GM19452 (cell line): ENCODE results near the gene ZMYND11.
A peak's percentile ranks its signal among the peaks of the same experiment; 100 is the strongest.
"Not testable (repeated sequence)": the region's sequence is repeated elsewhere in the genome, so short reads cannot be mapped to it uniquely, and the experiment has no call there.

ENCODE experiments used
- ATAC-seq: cut with Tn5 transposase; IDR thresholded peaks from one replicate; pipeline ENCODE4 v1.9.1; 2021; ENCODE audit not compliant: unreplicated experiment

ZMYND11 gene

DNA sequence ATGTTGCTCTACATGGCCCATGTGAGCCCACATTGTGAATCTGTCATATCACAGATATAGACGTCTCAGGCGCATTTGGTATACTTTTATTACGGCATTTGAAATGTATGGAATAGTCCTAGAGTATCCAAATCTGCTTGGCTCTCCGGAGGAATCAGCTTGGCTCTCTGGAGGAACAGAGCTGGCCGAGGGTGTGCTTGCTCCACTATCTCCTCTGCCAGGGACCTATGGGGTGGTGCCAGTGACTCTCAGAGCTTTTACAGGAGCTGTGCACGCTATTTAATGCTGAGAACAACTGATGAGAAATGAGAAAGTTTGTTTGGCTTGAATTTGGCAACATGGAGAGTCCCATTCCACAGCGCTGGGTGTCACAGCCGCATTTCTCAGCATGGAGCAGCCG, 144.0 kb downstream of the ZMYND11 start:
- ATAC-seq: no peak

DNA sequence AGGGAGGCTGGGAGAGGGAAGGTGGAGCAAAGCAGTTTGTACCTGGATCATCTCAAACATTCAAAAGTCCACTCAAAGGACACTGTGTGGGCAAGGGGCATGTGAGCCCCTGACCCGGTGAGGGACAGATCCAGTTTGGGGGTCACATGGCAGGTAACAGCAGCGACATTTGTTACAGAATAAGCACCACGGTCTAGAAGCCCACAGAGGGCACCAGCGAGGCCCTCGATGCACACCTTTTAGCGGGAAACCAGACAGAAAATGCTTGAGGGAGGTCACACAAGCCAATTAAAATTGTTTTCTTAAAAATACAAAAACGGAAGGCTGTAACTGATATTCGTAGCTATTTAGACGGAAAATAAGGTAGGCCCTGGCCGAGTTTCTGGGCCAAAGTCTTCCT, 144.4 kb downstream of the ZMYND11 start:
- ATAC-seq: no peak

DNA sequence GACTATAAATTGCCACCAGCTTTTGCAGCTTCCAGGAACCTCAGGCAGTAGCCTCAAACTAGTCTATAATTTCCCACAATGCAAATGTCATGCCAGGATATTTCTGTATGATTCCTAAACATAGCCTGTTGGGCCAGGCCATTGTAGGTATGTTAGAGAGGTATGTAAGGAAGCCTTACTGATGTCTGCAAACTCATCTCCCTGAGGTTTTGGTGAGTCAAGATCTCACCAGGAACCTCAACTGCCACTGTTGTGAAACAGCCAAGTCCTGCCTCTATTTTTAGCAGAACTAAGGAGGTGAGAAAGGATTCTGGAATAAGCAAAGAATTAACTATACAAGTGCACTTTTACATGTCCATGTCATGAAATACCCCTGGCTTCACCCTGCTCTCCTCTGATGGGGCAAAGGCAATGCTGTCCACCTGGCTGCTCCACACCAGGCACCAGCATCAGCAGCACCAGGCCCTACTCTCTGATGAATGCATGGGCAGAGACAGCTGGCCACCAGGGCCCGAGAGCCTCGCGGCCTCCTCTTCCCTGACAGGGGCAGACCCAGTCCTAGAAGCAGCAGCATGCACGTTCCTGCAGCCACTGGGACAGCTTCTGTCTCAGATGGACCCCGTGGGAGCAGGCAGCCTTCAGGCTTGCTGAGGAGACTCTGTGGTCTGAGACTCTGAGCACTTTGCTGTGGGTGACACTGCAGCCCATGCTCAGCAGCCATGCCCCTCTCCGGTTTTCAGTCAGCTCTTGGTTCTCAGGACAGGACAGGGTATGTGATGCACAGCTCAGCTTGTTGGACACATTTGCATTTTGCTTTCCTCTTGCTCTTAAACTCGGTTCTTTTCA, 147.3 kb downstream of the ZMYND11 start:
- ATAC-seq: no peak

DNA sequence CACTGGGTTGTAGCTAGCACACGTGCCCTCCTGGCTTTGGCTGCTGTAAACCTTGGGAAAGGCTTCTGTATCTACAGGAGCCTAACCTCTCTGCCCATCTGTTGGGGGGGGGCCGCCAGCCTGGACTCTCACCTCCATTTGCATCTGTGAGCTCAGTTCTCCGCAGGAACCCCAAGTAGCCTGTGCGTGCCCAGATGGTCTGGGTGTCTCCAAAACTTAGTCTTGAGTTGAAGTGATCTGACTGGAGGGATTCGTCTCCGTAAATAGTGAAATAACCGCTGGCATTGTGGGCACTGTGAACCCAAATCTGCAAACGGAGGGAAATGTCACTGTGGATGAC, 147.9 kb downstream of the ZMYND11 start:
- no peak for ATAC-seq

DNA sequence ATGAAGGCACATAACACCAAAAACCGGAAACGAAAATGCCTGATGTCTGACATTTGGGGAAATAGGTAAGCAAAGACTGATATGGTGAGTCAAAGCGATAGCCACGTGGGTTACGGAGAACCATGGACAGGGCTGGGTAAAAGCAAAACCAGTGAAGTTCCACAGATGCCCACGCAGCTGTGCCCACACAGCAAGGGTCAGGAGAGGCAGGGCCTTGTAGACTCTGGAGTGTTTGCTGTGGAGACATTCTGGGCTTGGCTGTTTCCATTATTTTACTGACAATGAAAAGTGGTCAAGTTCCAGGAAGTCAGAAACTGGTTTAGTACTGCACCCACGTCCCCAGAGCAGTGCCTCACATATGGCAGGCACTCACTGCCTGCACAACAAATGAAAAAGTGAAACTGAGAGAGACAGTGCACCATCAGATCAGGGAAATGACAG, 148.7 kb downstream of the ZMYND11 start:
- ATAC-seq: peak; percentile 90

DNA sequence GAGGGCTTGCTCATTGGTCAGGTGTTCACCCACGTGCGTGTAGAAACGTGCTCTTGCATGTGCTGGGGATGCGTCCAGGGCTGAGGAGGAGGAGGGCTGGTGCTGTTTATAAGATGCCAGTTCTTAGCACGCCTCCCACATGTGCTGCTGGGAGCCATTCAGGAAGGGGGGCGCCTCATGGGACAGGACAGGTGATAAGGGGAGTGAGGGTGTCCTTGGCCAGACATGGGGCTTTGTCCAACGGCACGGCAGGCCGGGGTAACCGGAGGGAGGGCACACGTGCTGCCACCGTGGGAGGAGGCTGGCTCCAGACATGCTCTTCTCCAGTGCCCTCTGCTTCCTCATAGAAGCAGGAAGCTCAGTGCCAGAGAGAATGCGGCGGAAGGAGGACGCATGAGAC, 150.0 kb downstream of the ZMYND11 start:
- no peak for ATAC-seq

DNA sequence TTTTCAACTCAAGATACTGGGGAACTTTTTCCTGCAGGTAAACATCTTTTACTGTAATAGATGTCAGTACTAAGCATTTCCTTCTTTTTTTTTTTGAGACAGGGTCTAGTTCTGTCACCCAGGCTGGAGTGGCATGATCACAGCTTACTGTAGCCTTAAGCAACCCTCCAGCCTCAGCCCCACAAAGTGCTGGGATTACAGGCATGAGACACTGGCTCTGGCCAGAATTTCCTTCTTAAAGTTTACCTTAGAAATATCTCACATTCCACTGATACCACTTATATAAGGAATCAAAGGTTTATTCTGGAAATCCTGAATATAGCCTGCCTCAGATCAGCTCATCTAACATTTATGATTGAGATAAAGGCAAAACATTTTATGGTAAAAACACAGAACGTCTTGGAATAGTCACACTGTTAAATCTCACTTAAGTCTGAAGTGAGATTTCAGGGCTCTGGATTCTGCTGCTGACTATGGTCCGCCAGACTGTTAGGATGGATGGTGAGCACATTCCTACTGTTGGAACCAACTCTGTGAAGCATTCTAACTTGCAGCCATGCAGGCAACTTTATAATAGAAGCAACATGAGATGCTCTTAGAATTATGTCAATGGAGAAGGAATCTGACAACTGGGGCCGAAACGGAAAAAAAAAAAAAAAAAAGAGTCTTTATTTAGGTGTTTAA, 151.9 kb downstream of the ZMYND11 start:
- no peak for ATAC-seq

DNA sequence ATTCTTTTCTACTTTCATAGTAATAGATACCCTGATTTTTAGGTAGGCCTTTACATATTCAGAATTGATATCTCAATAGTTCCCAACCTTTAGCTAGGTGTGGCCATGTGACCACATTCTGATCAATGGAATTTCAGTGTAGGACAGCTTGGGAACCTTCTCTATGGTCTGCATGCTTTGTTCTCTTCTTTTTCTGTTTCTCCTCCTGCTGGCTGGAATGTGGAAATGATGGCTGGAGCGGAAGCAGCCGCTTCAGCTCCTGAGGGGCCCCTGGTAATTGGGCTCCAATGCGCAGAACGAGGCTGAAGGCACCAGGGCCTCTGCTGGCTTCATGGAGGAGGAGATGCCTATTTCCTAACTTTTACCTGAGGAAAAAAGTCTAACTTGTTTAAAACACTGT, 152.6 kb downstream of the ZMYND11 start:
- no peak for ATAC-seq

DNA sequence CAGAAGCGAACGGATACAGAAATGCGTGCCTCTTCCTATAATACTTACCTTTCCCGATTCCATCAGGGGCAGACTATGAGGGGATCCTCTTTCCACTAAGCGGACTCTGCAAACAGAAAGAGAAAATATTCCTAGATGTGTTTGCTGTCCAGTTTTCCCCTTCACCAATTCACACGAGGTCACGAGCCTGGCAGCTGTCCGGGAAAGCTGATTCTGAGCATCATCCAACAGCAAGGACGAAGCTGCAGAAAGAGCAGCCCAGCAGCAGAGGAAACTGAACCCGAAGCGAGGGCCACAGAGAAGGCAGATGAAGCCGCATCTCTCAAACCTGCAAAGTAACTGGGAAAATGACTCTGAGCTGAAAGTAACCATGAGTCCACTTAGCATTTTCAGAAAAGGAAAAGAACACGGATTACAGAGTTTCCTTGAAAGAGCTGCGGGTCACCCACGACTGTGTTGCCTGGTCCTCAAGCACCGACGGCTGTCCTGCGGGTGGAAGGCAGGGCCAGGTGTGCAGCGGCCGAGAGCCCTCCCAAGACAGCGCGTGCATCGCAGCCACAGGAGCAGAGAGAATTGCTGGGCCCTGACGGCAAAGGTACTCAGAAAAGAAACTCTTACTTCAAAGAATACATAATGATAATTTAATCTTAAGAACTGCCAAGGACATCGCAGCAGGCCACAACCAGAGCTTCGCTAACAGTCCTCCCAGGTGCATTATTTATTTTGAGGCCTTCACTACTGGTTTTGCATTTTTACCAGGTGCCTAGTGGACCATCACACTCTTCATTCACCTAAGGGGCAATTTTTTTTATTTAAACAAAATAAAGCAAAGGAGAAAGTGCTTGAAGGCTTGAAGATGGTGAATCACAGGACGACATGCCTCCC, 153.3 kb downstream of the ZMYND11 start:
- ATAC-seq: no peak

DNA sequence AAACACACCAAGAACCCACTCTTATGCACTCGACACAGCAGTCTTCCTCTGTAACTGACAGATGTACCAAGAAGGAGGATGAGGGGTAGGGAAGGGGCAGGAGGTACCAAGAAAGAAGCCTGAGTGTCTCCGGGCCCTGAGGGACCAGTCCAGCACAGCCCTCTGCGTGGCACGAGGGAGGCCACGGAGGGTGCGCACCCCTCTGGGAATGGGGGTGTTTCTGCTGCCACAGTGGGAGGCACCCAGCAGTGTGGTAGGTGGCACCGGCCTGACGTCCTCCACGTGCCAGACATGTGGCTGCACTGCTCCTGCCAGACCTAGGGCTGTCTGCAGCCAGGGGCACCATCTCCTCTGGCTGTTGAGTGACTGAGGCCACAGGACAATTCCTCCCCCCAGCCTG, 154.3 kb downstream of the ZMYND11 start:
- no peak for ATAC-seq

DNA sequence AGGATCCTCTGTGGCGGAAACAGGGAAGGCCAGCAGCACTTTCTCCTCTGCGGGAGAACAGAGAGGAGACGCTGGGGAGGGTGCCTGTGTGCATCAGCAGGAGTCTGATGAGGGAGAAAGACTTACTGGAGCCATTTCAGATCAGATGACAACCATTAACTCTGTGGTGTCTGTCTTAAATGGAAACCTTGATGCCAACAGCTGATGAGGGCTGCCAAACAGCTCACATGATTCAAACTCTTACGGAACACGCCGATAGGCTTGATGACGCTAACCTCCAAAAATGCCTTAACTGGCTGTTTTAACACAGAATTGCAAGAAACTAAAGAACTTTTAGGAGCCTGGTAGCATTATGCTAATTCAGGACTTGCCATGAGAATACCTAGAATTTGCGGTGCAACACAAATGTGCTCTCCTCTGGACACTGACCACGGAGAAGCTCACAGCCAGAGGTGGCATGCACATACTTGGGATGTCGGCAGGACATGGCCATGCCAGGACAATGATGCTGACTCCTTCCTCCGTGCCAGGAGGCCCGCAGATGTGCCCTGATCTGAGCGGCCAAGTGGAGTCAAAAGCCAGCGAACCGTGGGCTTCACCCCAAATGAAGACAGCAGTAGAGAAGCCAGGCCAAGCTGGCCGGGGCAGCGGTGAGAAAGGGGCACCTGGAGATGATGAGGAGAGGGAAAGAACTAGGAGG, 154.9 kb downstream of the ZMYND11 start:
- no peak for ATAC-seq

DNA sequence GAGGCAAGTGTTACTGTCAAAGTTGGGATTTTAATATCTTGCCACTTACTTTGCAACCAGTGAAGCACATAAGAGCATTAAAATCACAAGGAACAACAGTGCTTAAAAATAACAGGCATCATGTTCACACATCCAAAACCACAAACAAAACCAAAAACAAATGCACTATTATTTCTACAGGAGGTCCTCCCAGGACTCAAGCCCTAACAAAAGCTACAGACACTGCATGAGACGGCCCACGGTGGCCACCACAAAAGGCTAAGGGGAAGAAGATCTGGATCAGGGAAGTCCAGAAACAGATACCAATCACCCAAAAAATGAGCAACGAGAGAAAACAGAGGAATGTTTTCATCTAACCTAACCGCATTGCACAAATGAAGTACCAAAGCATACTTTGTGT, 158.4 kb downstream of the ZMYND11 start:
- ATAC-seq: no peak

DNA sequence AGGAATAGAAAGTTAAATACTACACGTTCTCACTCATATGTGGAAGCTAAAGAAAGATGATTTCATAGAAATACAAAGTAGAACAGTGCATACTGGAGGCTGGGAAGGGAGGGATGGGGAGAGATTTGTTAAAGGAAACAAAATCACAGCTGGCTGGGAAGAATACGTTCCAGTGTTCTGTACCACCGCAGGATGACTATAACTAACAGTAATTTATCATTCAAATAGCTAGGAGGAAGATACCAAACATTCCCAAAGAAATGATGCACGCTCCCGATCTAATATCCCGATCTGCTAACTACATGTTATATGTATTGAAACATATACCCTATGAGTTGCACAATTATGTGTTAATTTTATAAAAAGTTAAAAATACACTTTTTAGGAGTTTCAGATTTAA, 162.3 kb downstream of the ZMYND11 start:
- ATAC-seq: no peak

DNA sequence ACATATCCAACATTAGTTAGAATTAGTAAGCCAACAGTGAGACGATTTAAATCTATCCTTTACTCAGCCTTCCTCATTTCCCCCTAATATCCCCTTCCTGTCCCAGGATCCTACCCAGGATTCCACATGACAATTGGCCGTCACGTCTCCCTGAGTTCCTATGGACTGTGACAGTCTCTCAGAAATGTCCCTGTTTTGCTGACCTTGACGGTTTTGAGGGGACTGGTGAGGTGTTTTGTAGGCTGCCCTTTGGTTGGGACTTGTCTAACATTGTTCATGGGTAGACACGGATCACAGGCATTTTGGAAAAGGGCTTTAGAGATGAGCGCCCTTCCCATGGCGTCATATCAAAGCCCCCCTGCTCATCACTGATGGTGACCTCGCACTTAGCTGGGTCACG, 162.8 kb downstream of the ZMYND11 start:
- ATAC-seq: no peak

DNA sequence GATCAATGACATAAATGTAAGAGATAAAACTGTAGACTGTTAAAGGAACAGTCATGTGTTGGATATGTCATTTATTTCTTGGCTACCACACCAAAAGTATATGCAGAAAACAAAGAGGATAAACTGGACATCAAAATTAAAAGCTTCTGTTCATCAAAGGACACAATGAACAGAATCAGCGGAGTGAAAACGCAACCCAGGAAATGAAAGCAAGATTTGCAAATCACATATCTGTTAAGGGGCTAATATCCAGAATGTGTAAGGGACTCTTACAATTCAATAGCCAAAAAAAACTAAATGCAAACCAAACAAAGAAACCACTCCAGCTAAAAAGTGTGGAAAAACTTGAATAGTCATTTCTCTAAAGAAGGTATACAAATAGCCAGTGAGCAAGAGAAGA, 164.3 kb downstream of the ZMYND11 start:
- ATAC-seq: no peak

DNA sequence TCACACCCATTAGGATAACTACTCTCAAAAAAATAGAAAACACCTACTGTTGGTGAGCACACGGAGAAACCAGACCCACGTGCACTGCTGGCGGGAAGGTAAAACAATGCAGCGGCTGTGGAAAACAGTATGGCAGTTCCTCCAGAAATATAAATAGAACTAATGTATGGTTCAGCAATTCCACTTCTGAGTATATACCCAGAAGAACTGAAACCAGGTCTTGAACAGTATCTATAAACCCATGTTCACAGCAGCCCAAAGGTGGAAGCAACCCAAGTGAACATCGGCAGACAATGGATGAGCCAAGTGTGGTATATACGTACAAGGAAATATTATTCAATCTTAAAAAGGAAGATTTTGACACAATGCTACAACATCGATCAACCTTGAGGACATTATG, 164.7 kb downstream of the ZMYND11 start:
- ATAC-seq: no peak

DNA sequence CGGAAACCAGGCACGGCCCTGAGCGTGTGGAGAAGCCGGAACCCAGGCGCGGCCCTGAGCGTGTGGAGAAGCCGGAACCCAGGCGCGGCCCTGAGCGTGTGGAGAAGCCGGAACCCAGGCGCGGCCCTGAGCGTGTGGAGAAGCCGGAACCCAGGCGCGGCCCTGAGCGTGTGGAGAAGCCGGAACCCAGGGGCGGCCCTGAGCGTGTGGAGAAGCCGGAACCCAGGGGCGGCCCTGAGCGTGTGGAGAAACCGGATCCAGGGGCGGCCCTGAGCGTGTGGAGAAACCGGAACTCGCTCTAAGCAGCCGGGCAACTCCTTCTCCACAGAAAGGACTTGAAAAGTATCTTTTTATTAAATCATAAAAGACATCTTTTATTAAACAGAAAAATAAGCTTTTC, 165.3 kb downstream of the ZMYND11 start:
- ATAC-seq: not testable (repeated sequence)

DNA sequence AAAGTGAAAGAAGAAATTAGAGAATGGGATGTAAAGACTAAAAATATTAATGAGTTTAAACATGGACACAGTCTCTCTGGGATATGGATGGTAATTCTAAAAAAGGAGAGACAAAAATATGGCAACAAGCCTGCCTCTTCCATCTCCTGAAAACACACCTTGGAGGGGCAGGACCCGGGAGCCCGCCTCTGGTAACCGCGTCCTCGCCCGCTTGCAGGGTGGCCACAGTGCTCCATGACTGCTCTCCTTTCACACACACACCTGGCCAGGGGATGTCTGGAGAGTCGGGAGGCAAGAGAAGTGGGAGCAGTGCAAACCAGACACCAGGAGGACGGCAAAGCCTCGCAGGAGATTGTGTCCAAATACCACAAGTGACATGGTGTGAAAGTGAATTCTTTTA, 166.3 kb downstream of the ZMYND11 start:
- no peak for ATAC-seq
